SIG-M5 (cell line): ENCODE results near the gene PROM2.
"Not testable (repeated sequence)": the region's sequence is repeated elsewhere in the genome, so short reads cannot be mapped to it uniquely, and the experiment has no call there.

ENCODE experiments used
- DNase-seq: peaks from one replicate; lab custom pipeline; 2025; lab: John Stamatoyannopoulos, UW

The PROM2 gene

DNA sequence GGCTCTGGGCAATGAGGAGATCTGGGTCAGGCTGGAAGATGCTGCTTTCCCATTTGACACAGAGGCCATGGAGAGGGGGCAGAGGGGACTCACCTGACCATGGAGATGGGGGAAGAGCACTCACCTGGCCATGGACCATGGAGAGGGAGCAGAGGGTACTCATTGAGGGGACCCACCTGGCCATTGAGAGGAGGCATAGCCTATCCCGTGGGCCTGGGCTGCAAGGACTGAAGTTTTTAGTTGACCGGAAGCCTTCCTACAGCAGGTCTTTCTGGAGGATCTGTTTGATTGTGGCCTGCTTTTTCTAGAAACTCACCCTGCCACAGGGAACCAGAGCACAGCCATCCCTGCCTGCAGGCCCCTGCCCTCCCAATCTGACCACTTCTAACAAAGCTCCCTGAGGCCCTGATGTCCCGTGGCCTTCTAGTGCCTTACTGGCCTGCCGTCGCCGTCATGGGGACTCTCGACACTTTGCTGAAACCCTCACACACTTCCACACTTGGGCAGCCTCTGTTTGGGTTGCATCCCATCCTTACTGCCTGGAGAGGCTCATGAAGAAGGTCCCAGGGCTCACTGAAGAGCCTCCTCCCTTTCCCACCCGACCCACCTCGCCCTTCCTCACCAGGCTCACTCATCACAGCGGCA is 5.1 kb upstream of the PROM2 start:
- no peak for DNase-seq

DNA sequence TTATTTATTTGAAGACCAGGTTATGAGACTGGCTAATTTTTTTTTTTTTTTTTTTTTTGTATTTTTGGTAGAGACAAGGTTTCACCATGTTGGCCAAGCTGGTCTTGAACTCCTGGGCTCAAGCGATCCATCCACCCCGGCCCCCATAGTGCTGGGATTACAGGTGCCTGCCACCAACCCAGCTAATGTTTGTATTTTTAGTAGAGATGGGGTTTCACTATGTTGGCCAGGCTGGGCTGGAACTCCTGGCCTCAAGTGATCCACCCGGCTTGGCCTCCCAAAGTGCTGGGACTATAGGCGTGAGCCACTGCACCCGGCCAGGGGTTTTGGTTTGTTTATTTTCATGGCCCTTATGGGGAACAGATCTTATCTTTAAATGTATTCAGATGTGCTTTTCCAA is 4.5 kb upstream of the PROM2 start:
- DNase-seq: not testable (repeated sequence)

DNA sequence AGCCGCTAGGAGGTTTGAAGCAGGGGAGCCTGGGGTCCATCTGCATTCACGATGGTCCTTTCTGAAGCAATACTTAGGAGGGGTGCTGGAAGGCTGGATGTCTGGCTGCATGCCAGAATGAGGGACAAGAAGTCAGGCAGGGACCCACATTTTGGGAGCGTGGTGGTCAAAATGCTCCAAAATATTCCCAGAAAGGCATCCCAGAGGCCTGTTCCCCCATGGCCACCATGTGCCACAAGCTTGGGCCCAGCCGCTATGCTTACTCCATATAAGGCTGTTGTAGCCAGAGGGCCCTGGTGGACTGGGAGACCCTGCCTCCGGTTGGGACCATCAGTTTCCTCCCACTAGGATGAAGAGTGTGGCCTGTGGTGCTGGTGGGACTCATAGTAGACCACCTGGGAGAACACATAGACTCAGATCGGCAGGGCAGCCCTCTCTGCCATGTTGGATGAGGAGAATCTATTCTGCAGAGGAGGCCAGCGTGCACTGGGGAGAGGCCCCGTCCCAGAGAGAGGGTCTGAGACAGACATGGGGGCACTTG is 3.6 kb upstream of the PROM2 start:
- no peak for DNase-seq

DNA sequence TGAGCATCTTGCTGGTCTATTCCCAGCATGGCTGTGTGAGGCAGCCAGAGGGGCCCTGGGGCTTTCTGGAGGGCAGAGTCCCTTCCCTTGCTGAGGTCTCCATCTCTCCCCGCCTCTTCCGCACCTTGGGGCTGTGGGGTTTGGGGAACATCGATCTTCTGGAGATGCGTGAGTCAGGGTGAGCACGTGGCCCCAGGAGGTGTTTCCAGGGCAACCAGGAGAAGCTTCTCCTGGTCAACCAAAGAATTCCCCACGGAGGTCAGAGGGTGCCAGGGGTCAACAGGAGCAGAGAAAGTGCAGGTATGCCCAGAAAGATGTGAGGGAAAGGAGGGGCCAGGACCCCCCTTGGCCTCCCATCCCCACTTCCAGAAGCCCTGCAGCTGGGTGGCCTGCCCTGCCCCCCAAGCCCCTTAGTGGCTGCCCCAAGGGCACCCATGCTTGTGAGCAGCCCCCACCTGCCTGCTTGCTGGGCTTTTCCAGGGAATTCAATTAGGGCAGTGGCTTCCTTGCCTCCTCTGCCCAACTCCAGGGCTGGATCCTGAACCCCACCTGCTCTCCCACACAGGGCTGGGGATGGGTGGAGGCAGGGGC is 2.8 kb upstream of the PROM2 start:
- DNase-seq: no peak

DNA sequence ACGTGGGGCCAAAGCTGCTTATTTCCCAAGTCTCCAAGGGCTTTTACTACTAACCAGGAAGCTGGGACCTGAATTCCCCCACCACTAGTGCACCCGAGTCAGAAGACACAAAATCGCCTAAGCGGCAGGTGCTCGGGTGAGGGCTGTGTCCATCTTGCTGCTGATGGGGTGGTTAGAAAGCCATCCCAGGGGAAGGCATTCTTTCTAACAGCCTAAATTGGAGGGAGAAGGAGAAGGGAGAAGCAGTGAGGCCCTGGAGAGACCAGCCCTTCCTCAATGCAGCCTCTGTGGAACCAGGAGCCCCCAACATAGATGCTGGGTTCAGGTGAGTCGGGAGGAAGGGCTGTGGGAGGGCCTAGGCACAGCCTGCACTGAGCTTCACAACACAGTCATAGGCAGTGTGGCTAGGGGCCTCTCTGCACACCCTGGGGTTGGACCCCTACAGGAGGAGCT is 1.9 kb upstream of the PROM2 start:
- no peak for DNase-seq

DNA sequence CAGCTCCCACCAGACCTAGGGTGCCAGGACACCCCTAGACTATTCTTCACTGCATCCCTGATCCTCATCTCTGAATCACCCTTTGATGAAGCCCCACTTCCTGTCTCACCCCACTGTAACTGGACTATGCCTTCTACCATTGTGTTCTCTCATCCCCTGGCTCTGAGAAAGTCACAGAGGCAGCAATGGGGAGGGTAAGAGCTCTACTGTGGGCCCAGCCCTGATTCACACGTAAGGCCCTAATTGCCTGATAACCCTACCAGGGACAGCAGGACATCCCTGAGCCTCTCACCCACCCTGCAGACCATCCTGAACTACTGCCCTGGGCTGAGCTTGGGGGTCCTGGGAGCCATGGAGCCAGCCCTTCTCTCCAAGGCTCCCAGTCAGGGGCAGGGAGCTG is 1.5 kb upstream of the PROM2 start:
- no peak for DNase-seq

DNA sequence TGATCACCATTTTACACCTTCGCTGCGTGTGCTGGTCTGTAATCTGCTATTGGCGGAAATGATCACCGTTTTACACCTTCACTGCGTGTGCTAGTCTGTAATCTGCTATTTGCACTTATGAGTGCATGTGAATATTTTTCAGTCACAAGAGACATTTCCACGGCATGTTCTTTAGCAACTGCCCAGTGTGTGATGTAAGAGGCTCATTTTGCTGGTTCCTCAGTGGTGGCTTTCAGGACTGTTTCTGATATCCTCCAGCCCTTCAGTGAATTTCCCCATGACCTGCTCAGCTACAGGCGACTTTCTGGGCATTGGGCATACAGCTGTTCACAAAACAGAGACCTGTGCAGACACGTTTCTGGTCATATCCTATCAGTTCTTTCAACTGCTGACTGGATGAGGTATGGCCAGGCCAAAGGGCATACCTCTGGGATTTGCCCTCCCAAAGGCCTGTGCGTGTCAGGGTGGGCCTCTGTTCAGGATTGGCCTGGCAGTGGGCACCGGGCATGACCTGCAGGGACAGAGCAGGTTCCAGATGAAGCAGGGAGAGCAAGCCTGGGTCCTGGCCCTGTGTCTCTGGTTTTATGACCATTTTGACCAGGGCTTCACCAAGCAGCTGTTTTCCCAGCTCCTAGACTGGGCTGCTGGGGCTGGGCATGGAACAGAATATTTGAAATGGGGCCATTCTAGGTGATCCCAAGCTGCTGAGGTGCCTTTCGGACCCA is 521 bp upstream of the PROM2 start:
- no peak for DNase-seq

DNA sequence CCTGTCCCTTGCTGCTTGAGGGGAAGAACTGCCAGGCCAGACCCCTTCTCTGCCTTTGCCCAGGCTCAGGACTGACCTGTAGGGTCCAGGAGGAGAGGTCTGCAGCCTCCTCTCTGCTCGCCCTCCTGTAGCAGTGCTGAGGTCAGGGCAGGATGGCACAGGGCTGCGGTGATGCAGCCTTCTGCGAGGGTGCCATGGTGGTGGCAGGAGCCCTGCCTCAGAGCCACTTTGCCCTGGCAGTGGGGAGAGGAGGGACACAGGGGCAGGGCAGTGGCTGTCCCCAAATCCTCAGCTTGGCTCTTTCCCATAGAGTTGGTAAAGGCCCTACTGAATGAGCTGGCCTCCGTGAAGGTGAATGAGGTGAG is 884 bp downstream of the PROM2 start:
- no peak for DNase-seq

DNA sequence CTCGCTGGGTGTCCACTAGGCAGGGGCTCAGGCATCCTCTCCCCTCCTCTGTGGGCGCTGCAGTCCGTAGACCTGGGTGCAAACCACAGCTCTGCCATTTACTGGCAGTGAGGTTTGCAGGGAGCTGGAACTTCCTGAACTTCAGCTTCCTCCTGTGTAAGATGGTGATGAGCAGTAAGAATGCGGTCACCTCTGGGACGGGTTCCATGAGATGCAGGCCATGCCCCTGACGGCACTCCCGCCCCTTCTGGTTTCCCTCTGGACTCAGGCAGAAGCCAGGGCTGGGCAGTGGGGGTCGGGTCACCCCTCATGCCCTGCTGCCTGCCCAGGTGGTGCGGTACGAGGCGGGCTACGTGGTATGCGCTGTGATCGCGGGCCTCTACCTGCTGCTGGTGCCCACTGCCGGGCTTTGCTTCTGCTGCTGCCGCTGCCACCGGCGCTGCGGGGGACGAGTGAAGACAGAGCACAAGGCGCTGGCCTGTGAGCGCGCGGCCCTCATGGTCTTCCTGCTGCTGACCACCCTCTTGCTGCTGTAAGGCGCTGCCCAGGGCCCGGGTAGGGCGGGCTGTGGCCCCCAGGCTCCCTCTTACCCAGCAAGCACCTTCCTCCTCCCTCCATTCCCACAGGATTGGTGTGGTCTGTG is 1.5 kb downstream of the PROM2 start:
- no peak for DNase-seq

DNA sequence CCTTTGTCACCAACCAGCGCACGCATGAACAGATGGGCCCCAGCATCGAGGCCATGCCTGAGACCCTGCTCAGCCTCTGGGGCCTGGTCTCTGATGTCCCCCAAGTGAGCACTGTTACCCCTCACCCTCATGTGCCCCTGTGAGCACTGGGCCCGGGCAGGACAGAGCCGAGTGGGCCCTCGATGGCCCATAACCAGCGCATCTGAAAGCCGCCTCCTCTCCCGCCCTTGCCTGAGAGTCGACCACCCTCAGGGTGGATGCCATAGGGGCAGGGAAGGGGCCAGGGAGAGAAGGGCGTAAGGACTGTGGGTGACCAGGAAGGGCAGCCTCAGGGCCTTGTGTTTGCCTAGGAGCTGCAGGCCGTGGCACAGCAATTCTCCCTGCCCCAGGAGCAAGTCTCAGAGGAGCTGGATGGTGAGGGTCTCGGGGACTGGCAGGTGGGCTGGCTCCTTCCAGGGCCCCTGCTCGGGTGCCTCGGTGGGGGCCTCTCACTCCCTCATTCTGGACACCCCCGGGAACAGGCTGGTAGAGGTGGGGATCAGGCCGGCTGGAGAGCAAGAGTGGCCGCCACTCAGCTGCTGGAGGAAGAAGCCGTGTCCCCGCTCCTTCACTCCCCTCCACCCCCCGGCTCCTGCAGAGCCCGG is 2.1 kb downstream of the PROM2 start:
- DNase-seq: no peak

DNA sequence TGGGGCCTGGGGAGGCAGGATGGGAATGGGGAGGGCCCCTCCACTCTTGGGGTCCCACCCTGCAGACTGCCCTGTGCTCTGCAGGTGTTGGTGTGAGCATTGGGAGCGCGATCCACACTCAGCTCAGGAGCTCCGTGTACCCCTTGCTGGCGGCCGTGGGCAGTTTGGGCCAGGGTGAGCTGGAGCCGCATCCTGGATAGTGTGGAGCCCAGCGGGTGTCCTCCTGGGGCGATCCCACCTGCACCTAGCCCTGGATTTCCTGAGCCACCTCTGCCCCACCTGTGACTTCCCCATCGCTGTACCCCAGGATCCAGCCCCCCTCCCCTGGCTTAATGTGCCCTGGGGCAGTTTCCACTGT is 2.6 kb downstream of the PROM2 start:
- no peak for DNase-seq

DNA sequence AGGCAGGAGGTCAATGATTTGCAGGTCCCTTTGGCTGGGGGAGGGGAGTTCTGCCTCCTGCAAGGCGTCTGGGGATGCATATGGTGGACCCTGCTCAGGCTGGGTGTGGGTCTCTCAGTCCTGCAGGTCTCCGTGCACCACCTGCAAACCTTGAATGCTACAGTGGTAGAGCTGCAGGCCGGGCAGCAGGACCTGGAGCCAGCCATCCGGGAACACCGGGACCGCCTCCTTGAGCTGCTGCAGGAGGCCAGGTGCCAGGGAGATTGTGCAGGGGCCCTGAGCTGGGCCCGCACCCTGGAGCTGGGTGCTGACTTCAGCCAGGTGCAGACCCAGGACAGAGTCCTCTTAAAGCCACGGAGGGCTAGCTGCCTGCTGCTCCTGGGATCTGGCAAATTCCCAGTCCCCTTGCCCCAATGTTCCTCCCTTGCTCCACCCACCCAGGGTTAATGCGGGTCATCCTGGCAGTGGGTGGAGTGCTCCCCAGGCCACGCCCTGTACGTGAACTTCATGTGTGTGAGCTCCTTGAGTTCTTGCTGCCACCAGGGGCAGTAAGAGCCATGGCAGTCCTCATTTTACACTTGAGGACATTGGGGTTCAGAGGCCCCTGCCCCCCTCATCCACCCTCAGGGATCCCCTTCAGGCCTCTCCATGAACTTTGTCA is 3.1 kb downstream of the PROM2 start:
- no peak for DNase-seq

DNA sequence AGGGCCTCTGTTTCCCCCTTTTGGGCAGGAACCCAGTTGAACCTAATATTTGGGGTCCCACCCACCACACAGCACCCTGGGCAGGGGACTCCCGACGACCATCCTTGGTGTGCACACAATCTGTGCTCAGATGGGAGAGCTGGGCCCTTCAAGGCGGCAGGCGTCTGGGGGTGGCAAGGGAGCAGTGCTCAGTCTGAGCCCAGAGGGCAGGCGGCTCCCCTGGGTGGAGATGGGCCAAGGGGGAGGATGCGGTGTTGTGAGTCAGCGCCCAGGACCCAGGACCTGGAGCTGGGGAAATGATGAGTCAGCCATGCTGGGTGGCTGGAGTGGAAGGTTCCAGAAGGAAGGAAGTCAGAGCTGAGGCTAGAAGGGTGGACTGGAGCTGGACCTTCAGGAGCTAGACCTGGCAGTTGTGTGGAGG is 3.8 kb downstream of the PROM2 start:
- DNase-seq: no peak

DNA sequence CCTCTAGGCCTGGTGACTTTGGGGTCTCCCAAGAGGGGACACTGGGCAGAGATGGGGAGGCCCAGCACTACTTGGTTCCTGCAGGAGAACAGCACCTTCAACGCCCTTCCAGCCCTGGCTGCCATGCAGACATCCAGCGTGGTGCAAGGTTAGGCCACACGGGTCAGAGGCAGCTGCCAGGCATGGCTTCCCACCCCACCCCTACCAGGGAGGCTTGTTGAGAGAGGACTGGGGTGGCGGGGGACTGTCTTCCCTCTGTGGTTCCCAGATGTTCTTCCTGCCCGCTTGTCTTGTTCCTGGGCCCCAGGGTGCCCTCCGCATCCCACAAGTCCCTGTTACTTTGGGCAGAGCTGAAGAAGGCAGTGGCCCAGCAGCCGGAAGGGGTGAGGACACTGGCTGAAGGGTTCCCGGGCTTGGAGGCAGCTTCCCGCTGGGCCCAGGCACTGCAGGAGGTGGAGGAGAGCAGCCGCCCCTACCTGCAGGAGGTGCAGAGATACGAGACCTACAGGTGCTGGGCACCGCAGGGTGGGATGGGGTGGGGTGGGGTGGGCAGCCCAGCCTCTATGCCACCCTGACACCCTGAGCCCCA is 4.5 kb downstream of the PROM2 start:
- no peak for DNase-seq

DNA sequence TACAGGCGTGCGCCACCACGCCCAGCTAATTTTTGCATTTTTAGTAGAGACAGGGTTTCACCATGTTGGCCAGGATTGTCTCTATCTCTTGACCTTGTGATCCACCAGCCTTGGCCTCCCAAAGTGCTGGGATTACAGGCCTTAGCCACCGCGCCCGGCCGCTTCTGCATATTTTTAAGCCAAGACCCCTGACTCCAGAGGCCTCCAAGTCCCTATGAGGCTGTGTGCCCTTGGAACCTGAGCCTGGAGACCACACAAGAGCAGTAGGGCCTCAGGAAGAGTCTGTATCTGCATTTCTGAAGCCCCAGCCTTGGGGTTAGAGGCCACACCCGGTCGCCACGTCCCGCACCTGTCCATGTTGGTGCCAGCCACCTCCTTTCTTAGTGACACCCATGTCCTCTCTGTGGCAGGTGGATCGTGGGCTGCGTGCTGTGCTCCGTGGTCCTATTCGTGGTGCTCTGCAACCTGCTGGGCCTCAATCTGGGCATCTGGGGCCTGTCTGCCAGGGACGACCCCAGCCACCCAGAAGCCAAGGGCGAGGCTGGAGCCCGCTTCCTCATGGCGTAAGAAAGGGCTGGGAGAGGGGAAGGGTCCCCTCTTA is 5.3 kb downstream of the PROM2 start:
- DNase-seq: no peak

DNA sequence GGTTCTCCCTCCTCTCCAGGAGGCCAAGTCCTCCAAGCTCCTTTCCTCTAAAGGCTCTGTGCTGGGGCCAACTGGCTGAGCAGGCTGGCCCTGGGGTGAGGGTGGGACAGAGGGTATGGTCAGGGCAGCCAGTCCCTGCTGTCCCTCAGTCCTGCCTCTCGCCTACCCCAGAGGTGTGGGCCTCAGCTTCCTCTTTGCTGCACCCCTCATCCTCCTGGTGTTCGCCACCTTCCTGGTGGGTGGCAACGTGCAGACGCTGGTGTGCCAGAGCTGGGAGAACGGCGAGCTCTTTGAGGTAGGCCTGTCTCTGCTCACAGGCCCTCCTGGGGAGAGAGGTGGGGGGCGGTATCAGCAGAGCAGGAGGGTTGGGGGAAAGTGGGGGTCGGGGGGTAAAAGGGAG is 6.8 kb downstream of the PROM2 start:
- DNase-seq: no peak

DNA sequence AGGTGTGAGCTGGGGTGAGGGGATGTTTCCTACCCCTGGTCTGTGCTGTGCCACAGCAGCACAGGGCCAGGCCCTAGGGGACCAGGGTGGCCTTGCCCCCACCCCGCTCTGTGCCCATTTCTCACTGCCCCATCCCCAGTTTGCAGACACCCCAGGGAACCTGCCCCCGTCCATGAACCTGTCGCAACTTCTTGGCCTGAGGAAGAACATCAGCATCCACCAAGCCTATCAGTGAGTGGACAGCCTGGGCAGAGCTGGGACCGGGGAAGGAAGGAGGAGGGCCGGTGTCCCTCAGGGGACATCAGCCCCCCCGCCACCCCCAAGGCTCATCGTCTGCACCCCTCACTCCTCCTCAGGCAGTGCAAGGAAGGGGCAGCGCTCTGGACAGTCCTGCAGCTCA is 7.5 kb downstream of the PROM2 start:
- no peak for DNase-seq

DNA sequence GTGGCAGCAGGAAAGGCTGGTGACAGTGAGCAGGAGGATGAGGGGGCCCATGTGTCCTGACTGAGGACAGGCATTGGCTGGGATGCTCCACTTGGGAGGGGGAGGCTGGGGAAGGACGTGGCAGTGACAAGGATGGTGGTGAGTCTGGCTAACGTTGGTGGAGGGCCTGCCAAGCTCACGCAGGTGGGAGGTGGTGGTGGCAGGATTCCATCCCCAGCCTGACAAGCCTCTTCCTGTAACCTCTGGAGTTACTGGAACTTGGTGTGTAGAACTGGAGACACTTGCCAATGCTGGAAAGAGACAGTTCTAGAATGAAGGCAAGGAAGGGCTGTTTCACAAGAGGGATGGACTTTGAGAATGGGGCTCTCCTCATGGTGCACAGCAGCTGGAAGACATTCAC is 8.2 kb downstream of the PROM2 start:
- DNase-seq: no peak

DNA sequence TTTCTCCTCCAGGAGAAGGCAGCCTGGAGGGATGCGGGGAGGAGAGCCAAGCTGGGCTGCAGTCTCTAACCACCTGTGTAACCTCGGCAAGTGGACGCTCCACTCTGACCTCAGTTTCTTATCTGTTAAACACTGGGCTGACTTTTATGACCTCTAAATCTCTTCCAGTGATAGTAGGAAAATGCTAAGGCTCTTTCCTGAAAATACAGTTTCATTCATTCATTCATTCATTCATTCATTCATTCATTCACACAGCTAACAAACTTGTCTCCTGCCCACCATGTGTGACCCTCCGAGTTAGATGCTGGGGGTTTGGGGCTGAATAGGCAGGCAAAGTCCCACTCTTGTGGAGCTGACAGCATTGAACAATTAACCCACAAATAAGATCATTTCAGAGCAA is 9.3 kb downstream of the PROM2 start:
- DNase-seq: no peak

DNA sequence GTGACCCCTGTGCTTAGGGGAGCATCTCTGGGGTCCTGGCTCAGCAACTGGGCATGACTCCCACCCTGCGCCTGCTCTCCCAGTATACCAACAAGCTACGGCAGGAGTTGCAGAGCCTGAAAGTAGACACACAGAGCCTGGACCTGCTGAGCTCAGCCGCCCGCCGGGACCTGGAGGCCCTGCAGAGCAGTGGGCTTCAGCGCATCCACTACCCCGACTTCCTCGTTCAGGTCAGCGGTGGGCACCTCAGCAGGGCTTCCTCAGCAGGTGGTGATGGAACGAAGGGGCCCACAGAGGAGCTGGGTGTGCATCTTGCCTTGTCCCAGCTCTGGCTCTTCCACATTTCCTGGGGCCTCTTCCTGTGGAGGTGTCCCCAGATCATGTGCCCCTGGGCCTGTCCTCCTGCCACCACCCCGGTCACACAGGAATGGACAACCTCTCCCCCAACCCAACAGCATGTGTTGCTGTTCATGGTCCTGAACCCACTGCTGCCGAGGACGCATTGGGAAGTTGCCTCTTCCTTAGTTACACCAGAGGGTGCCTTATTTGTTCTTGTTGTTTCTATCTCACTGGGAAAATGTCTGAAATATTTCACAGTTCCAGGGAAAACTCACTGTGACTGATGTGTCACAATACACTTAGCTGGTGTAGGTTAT is 10.8 kb downstream of the PROM2 start:
- DNase-seq: no peak

DNA sequence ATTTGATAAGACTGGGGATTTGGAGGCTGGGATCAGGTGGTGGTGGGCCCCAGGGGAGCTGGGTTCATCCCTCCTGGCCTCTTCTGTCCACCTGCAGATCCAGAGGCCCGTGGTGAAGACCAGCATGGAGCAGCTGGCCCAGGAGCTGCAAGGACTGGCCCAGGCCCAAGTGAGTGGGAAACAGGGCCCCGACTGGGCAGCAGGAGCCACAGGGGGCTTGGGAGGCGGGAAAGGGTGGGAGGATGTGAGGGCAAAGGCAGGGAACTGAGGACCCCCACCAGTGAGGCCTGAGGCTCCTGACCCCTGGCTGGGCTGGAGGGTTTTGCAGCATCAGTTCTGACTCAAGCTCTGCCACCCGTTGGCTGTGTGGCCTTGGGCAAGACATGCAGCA is 11.3 kb downstream of the PROM2 start:
- no peak for DNase-seq
